ENCODE results near the gene RBCK1.
A peak's percentile ranks its signal among the peaks of the same experiment; 100 is the strongest.

The RBCK1 gene

GRCh38 chr20:397432-398237, 10.5 kb upstream of the RBCK1 start:
- no peak for DNase-seq (ENCODE audit: low read depth in 2 of 2, low spot score in 1 of 2)

- no peak for DNase-seq (ENCODE audit: low read depth in 2 of 2, low spot score in 1 of 2)
Measured at GRCh38 chr20:399182-399707, 8.9 kb upstream of the RBCK1 start.

GRCh38 chr20:400128-400453, 8.0 kb upstream of the RBCK1 start:
- DNase-seq (ENCODE audit: low read depth in 2 of 2, low spot score in 1 of 2) = no peak

- DNase-seq (ENCODE audit: low read depth in 2 of 2, low spot score in 1 of 2) = no peak
Measured at GRCh38 chr20:400454-401275, 7.4 kb upstream of the RBCK1 start.

GRCh38 chr20:401682-402495, 6.2 kb upstream of the RBCK1 start:
- no peak for DNase-seq (ENCODE audit: low read depth in 2 of 2, low spot score in 1 of 2)

- DNase-seq (ENCODE audit: low read depth in 2 of 2, low spot score in 1 of 2) = no peak
Measured at GRCh38 chr20:402496-402885, 5.6 kb upstream of the RBCK1 start.

GRCh38 chr20:402898-403581, 5.1 kb upstream of the RBCK1 start:
- DNase-seq (ENCODE audit: low read depth in 2 of 2, low spot score in 1 of 2) = no peak

GRCh38 chr20:403582-403957, 4.5 kb upstream of the RBCK1 start:
- no peak for DNase-seq (ENCODE audit: low read depth in 2 of 2, low spot score in 1 of 2)

- no peak for DNase-seq (ENCODE audit: low read depth in 2 of 2, low spot score in 1 of 2)
Measured at GRCh38 chr20:404088-404487, 4.0 kb upstream of the RBCK1 start.

- no peak for DNase-seq (ENCODE audit: low read depth in 2 of 2, low spot score in 1 of 2)
Measured at GRCh38 chr20:406200-407132, 1.6 kb upstream of the RBCK1 start.

- peak; percentile 19 to 34 for DNase-seq (ENCODE audit: low read depth in 2 of 2, low spot score in 1 of 2)
Measured at GRCh38 chr20:407133-407952, 756 bp upstream of the RBCK1 start.

GRCh38 chr20:408843-409696, 971 bp downstream of the RBCK1 start:
- no peak for DNase-seq (ENCODE audit: low read depth in 2 of 2, low spot score in 1 of 2)

GRCh38 chr20:409697-410559, 1.8 kb downstream of the RBCK1 start:
- no peak for DNase-seq (ENCODE audit: low read depth in 2 of 2, low spot score in 1 of 2)

GRCh38 chr20:412081-412480, 4.0 kb downstream of the RBCK1 start:
- DNase-seq (ENCODE audit: low read depth in 2 of 2, low spot score in 1 of 2) = no peak

- DNase-seq (ENCODE audit: low read depth in 2 of 2, low spot score in 1 of 2) = no peak
Measured at GRCh38 chr20:414161-414560, 6.1 kb downstream of the RBCK1 start.

GRCh38 chr20:415820-416322, 7.8 kb downstream of the RBCK1 start:
- DNase-seq (ENCODE audit: low read depth in 2 of 2, low spot score in 1 of 2) = no peak
